Kidney (tissue), 14 donors: ENCODE measurements around the gene COPB1. TPM values are rescaled to one million over a fixed set of nuclear protein-coding genes. Genes with fewer than 3 reads are reported as not detected.

Source experiments
- DNase-seq, 5 donors: peaks; one replicate each; pipeline ENCODE4 v3.0.0-alpha.2; 2013 to 2020
- FAIRE-seq: peaks from 2 replicates; lab custom pipeline; 2012; peaks lifted over from hg19 to GRCh38; lab: Jason Lieb, UNC
- H3K27ac ChIP-seq, 2 donors: one replicate each; pipeline ENCODE4 v1.7.0; 2013; ENCODE audit warnings: low read depth in 2 of 2, low read length in 2 of 2, inconsistent platforms in 1 of 2
- H3K27me3 ChIP-seq: one replicate; pipeline ENCODE4 v1.7.1; 2013; ENCODE audit warnings: low read length, inconsistent platforms; ENCODE audit not compliant: control insufficient read depth, insufficient read depth
- H3K36me3 ChIP-seq, 3 donors: one replicate each; pipeline versions ENCODE4 v1.7.0 to v1.7.1; 2013; ENCODE audit warnings: low read length in 3 of 3, control low read depth in 1 of 3, inconsistent platforms in 1 of 3; ENCODE audit not compliant: insufficient read depth in 3 of 3, control insufficient read depth in 2 of 3
- H3K4me1 ChIP-seq, 3 donors: one replicate each; pipeline versions ENCODE4 v1.7.0 to v1.7.1; 2013; ENCODE audit warnings: low read length in 3 of 3, inconsistent platforms in 1 of 3, low read depth in 1 of 3; ENCODE audit not compliant: control insufficient read depth in 2 of 3, insufficient read depth in 2 of 3
- H3K4me3 ChIP-seq, 3 donors: one replicate each; pipeline versions ENCODE4 v1.7.0 to v1.8.1; 2013; ENCODE audit warnings: low read length in 3 of 3, control low read depth in 1 of 3, inconsistent platforms in 1 of 3
- H3K9ac ChIP-seq, 3 donors: one replicate each; pipeline versions ENCODE4 v1.7.0 to v1.7.1; 2013; ENCODE audit warnings: low read length in 3 of 3, control low read depth in 1 of 3, inconsistent platforms in 1 of 3
- H3K9me3 ChIP-seq, 3 donors: one replicate each; pipeline versions ENCODE4 v1.7.0 to v1.7.1; 2013; ENCODE audit warnings: low read length in 3 of 3, control low read depth in 1 of 3, inconsistent platforms in 1 of 3; ENCODE audit not compliant: control insufficient read depth in 2 of 3, insufficient read depth in 1 of 3
- CTCF ChIP-seq: IDR thresholded peaks from 3 replicates; pipeline ENCODE4 v1.5.1; 2012; ENCODE audit warnings: mild to moderate bottlenecking, moderate library complexity, borderline replicate concordance; ENCODE audit not compliant: insufficient read depth; ENCODE audit errors: extremely low read depth
- intact Hi-C: fragments of 100-400 bp; cut with DNase I; formaldehyde crosslinking; loops from one replicate; pipeline ENCODE4 v1.11.1; 2022
- polyA plus RNA-seq: library from polyadenylated mRNA; stranded (reverse); fragments of 350-450 nt; fragmentation: Illumina TruSeq; extraction: RNeasy Lipid Tissue Mini Kit (QIAGEN cat#74804); gene quantifications from one replicate; pipeline ENCODE4 v1.2.3, GENCODE V29; 2014; ENCODE audit warnings: low read depth, low replicate concordance; ENCODE audit not compliant: insufficient read depth
- total RNA-seq: library from RNA; stranded (reverse); fragmentation: NEBNext Ultra II Directional; extraction: Animal tissue kit (Norgen Biotek cat#: 25700); gene quantifications from one replicate; pipeline ENCODE4 v1.2.1, GENCODE V29; 2021
- donor health status: control.
- donor health status: control.
- donor health status: control.
- donor health status: control.
- donor health status: control.
- donor health status: DM: yes; HTN: yes; CAD: no.
- donor health status: Normal renal cell carcinoma (clear cell type).

The COPB1 gene
- total and polyA plus RNA-seq, 2 donors from 2014 or later: 54.9 to 92.3 TPM

DNA sequence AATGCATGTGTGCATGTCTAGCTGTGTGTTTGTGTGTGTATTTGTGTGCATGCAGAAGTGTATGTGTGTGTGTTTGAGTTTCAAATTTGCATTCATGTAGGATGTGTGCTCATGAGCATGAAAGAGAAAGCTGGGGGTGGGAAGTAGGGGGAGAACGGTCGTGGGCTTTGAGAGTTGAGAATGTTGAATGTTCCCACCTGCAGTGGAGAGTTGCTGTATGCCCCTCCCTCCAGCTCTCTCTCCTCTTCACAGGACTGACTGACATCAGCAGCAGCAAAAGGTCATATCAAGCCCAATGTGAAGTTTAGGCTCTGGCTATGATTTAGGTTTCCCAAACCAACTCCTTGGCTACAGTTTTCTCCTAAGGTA lies 76.8 kb downstream of the COPB1 start:
- Histone ChIP-seq H3K9me3 (no peaks in the 10 kb centered on the region), H3K27me3 (no peaks in the 10 kb centered on the region), H3K27ac (no peak overlapping the region), H3K36me3 (no peaks in the 10 kb centered on the region), H3K4me1 (peaks cover 0 to 6% (median 4%) of the 10 kb centered on the region in 3 donors), H3K4me3 (peak overlapping the region in 1 of 3 donors; percentile 44), H3K9ac (peak overlapping the region in 1 of 3 donors; percentile 4)
- DNase-seq: peak in 1 of 5 donors; percentile 50
- intact Hi-C loops: no loop called here
- no peak for FAIRE-seq
- TF ChIP-seq CTCF: no peak

DNA sequence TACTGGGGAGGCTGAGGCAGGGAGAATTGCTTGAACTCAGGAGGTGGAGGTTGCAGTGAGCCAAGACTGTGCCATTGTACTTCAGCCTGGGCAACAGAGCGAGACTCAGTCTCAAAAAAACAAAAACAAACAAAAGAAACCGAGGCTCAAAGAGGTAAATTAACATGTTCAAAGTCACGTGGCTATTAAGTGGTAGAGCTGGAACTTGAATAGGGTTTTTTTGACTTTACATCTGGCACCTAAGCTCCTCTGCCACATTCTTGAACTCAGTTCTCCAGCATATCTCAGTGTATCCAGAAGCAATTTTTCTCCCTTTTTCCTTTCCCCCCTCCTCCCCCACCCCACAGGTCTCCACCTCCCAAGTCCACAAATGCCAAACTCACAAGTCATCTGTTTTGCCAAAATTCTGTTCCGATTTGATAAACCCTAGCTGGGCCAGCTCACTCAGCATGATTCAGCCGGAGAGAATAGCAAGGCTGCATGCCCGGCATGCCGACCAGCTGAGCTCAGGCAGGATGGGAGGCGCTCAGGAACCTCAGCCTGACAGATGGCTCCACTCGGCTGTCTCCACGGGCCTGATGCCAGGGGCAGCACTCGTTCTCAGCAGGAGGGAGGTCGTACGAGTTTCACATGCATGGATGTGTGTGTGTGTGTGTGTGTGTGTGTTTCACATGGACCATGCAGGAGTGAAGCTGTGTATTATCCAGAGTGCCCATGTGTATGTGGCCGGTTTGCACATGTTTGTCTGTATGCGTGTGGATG lies 77.4 kb downstream of the COPB1 start:
- H3K27ac ChIP-seq: no peak overlapping the region
- FAIRE-seq (peak; percentile 3), DNase-seq (peak; percentile 83 to 96 (median 84))
- TF ChIP-seq CTCF: no peak
- no peaks in the 10 kb centered on the region for H3K9me3 ChIP-seq
- H3K9ac ChIP-seq: no peak overlapping the region
- H3K4me1 ChIP-seq: peaks cover 0 to 6% (median 4%) of the 10 kb centered on the region in 3 donors
- no peaks in the 10 kb centered on the region for H3K27me3 ChIP-seq
- intact Hi-C loops: no loop called here
- no peaks in the 10 kb centered on the region for H3K36me3 ChIP-seq
- H3K4me3 ChIP-seq: peak overlapping the region in 1 of 3 donors; percentile 44

GRCh38 chr11:14420223-14420622 lies 79.4 kb downstream of the COPB1 start:
- intact Hi-C loops: no loop called here
- TF ChIP-seq CTCF: no peak
- no peaks in the 10 kb centered on the region for H3K27me3 ChIP-seq
- no peak overlapping the region for H3K4me3 ChIP-seq
- peaks cover 0 to 6% (median 4%) of the 10 kb centered on the region in 3 donors for H3K4me1 ChIP-seq
- H3K9me3 ChIP-seq: no peaks in the 10 kb centered on the region
- no peak for FAIRE-seq
- H3K36me3 ChIP-seq: no peaks in the 10 kb centered on the region
- H3K9ac ChIP-seq: no peak overlapping the region
- H3K27ac ChIP-seq: no peak overlapping the region
- DNase-seq: no peak
